PC-3 (cell line): ENCODE results near the gene ARID5B. TPM values are rescaled to one million over a fixed set of nuclear protein-coding genes. Genes with fewer than 3 reads are reported as not detected.

ENCODE experiments used
- ATAC-seq: fragments of 200-7000 bp; cut with Tn5 transposase; 2 replicates; pipeline ENCODE4 v1.9.1; 2020; ENCODE audit warnings: mild to moderate bottlenecking, moderate library complexity
- BruUV-seq: library from RNA; stranded (reverse); fragments of 400-500 nt; replicated peaks from 2 replicates; lab custom pipeline; 2021; lab: Mats Ljungman, UMichigan
- CTCF ChIA-PET: fragments of 300-600 bp; sonication (Branson Sonifier 250); formaldehyde crosslinking; loops from one replicate; lab custom pipeline; 2022; ENCODE audit warnings: antibody characterized with exemption; lab: Charles Lee
- POLR2A ChIA-PET: fragments of 300-600 bp; sonication (Branson Sonifier 250); formaldehyde crosslinking; loops from one replicate; lab custom pipeline; 2022; ENCODE audit warnings: antibody characterized with exemption; ENCODE audit not compliant: unreplicated experiment; lab: Charles Lee
- DNase-seq: peaks from one replicate; pipeline ENCODE4 v3.0.0-alpha.2; 2015
- H2AFZ ChIP-seq: fragments of 300-600 bp; sonication (generic); 2 replicates; pipeline ENCODE4 v1.6.0; 2016; ENCODE audit warnings: antibody characterized with exemption, low read length
- H3F3A ChIP-seq: fragments of 300-600 bp; sonication (generic); one replicate; pipeline ENCODE4 v1.6.0; 2017; ENCODE audit warnings: antibody characterized with exemption, low read length, control low read depth, mild to moderate bottlenecking; ENCODE audit not compliant: unreplicated experiment
- H3K27ac ChIP-seq: fragments of 300-600 bp; sonication (generic); 2 replicates; pipeline ENCODE4 v1.5.1; 2016; ENCODE audit warnings: mild to moderate bottlenecking, low read length
- H3K27me3 ChIP-seq: fragments of 300-600 bp; sonication (generic); 2 replicates; pipeline ENCODE4 v1.6.1; 2016; ENCODE audit warnings: low read length, mixed read lengths
- H3K36me3 ChIP-seq: fragments of 300-600 bp; sonication (generic); 2 replicates; pipeline ENCODE4 v1.6.1; 2016; ENCODE audit warnings: low read depth, mixed run types, low read length, mixed read lengths
- H3K4me1 ChIP-seq: fragments of 300-600 bp; sonication (generic); 2 replicates; pipeline ENCODE4 v1.5.1; 2016; ENCODE audit warnings: low read length; ENCODE audit not compliant: insufficient read depth
- H3K4me2 ChIP-seq: fragments of 300-600 bp; sonication (generic); 2 replicates; pipeline ENCODE4 v1.6.0; 2016; ENCODE audit warnings: low read length
- H3K4me3 ChIP-seq: fragments of 300-600 bp; sonication (generic); 2 replicates; pipeline ENCODE4 v1.5.1; 2016; ENCODE audit warnings: mild to moderate bottlenecking, low read length, mixed read lengths
- H3K79me2 ChIP-seq: fragments of 300-600 bp; sonication (generic); 2 replicates; pipeline ENCODE4 v1.6.1; 2017; ENCODE audit warnings: low read length, mixed read lengths
- H3K9ac ChIP-seq: fragments of 300-600 bp; sonication (generic); 2 replicates; pipeline ENCODE4 v1.6.0; 2016; ENCODE audit warnings: mild to moderate bottlenecking, low read length
- H3K9me2 ChIP-seq: fragments of 300-600 bp; sonication (generic); replicated peaks from 2 replicates; pipeline ENCODE4 v1.6.1; 2016; ENCODE audit warnings: mixed run types, low read length, mixed read lengths
- H3K9me3 ChIP-seq: fragments of 300-600 bp; sonication (generic); 2 replicates; pipeline ENCODE4 v1.6.1; 2016; ENCODE audit warnings: low read length, mixed read lengths
- H4K20me1 ChIP-seq: fragments of 300-600 bp; sonication (generic); 2 replicates; pipeline ENCODE4 v1.6.1; 2016; ENCODE audit warnings: low read length, mixed read lengths
- EZH2 ChIP-seq: fragments of 300-600 bp; sonication (generic); IDR thresholded peaks from one replicate; pipeline ENCODE4 v1.6.1; 2017; ENCODE audit warnings: antibody characterized with exemption, mild to moderate bottlenecking, low read length; ENCODE audit not compliant: unreplicated experiment
- EZH2phosphoT487 ChIP-seq: fragments of 300-600 bp; sonication (generic); IDR thresholded peaks from 2 replicates; pipeline ENCODE4 v1.6.1; 2018; ENCODE audit warnings: mild to moderate bottlenecking, antibody characterized with exemption, low read length, borderline replicate concordance
- intact Hi-C: fragments of 100-400 bp; cut with micrococcal nuclease; formaldehyde crosslinking; loops from 2 replicates; pipeline ENCODE4 v1.9.0; 2023
- total RNA-seq: library from RNA; depleted of rRNA; stranded (reverse); fragments of >200 nt; gene quantifications from 2 replicates; pipeline ENCODE4 v1.2.3, GENCODE V29; 2014
- TF ChIP-seq, protein P1 (sequence below): fragments of 300-600 bp; sonication (generic); conservative IDR thresholded peaks from 2 replicates; pipeline ENCODE4 v1.5.1; 2017; ENCODE audit warnings: antibody characterized with exemption, low read depth, mild to moderate bottlenecking, low read length

ARID5B gene
- total RNA-seq, 1 experiment from 2014 or later = 26.4 TPM

DNA sequence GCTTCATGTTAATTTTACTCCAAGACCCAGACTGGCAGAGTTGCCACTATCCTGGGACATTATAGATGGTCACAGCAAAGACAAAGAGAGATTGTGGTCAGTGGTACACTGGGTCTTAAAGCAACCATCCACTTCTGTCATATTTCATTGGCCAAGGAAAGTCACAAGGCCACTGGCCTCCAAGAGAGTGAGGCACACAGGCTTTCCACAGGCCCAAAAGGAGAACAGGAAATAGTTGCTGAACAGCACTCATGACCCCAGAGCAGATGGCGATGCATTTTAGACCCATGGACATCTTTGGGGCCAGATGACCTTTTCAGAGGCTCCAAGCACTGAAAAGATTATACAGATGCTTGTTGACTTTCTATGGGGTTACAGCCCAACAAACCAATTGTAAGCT is 97.4 kb downstream of the ARID5B start:
- DNase-seq (no peak), ATAC-seq (no peak)
- H3K9me3 ChIP-seq = no peaks in the 10 kb centered on the region
- ChIA-PET POLR2A (no interaction called here), CTCF (interaction anchor here (0.5 kb wide), 1 partner anchor 266 kb away, joined by 5 read pairs; no protein-coding TSS in a partner anchor)
- no peaks in the 10 kb centered on the region for H3F3A ChIP-seq
- no peak overlapping the region for H3K9ac ChIP-seq
- H3K27ac ChIP-seq = no peak overlapping the region
- no peak overlapping the region for H3K4me2 ChIP-seq
- no TSS peak for BruUV-seq
- no peaks in the 10 kb centered on the region for H3K79me2 ChIP-seq
- intact Hi-C loops = no loop called here
- H3K4me1 ChIP-seq = no peaks in the 10 kb centered on the region
- H2AFZ ChIP-seq = no peak overlapping the region
- no peak overlapping the region for H3K4me3 ChIP-seq
- no peaks in the 10 kb centered on the region for H4K20me1 ChIP-seq
- no peaks in the 10 kb centered on the region for H3K9me2 ChIP-seq
- H3K36me3 ChIP-seq = no peaks in the 10 kb centered on the region
- TF ChIP-seq, protein P1, sequence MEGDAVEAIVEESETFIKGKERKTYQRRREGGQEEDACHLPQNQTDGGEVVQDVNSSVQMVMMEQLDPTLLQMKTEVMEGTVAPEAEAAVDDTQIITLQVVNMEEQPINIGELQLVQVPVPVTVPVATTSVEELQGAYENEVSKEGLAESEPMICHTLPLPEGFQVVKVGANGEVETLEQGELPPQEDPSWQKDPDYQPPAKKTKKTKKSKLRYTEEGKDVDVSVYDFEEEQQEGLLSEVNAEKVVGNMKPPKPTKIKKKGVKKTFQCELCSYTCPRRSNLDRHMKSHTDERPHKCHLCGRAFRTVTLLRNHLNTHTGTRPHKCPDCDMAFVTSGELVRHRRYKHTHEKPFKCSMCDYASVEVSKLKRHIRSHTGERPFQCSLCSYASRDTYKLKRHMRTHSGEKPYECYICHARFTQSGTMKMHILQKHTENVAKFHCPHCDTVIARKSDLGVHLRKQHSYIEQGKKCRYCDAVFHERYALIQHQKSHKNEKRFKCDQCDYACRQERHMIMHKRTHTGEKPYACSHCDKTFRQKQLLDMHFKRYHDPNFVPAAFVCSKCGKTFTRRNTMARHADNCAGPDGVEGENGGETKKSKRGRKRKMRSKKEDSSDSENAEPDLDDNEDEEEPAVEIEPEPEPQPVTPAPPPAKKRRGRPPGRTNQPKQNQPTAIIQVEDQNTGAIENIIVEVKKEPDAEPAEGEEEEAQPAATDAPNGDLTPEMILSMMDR = no peak
- no peak for TF ChIP-seq EZH2
- no peak for TF ChIP-seq EZH2phosphoT487
- no peaks in the 10 kb centered on the region for H3K27me3 ChIP-seq

DNA sequence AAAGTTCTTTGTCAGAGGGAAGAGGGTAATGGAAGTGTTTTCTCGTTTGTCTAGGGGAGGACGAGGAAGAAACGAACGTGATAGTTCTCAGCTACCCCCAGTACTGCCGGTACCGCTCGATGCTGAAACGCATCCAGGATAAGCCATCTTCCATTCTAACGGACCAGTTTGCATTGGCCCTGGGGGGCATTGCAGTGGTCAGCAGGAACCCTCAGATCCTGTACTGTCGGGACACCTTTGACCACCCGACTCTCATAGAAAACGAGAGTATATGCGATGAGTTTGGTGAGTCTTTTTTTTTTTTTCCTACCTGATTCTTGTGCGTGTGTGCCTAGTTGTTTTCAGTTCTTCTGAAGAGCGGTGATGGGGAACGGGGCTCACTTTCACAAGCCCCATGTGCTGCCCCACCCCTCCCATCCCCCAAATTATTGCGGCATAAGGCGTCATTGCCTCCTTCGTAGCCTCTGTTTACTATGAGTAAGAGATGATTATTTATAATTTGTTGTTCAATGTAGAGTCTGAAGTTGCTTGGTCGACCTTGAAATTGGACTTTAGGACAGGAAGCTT is 98.6 kb downstream of the ARID5B start:
- Histone ChIP-seq H3K9me3 (no peaks in the 10 kb centered on the region), H2AFZ (no peak overlapping the region), H3K27me3 (no peaks in the 10 kb centered on the region), H3F3A (no peaks in the 10 kb centered on the region), H4K20me1 (no peaks in the 10 kb centered on the region), H3K36me3 (no peaks in the 10 kb centered on the region), H3K27ac (no peak overlapping the region), H3K4me1 (no peaks in the 10 kb centered on the region), H3K4me2 (no peak overlapping the region), H3K9me2 (no peaks in the 10 kb centered on the region), H3K79me2 (no peaks in the 10 kb centered on the region), H3K4me3 (no peak overlapping the region), H3K9ac (no peak overlapping the region)
- DNase-seq (no peak), ATAC-seq (no peak)
- intact Hi-C loops = no loop called here
- BruUV-seq = no TSS peak
- TF ChIP-seq EZH2phosphoT487 (no peak), EZH2 (no peak)
- TF ChIP-seq, protein P1 = no peak
- ChIA-PET CTCF (no interaction called here), POLR2A (no interaction called here)

DNA sequence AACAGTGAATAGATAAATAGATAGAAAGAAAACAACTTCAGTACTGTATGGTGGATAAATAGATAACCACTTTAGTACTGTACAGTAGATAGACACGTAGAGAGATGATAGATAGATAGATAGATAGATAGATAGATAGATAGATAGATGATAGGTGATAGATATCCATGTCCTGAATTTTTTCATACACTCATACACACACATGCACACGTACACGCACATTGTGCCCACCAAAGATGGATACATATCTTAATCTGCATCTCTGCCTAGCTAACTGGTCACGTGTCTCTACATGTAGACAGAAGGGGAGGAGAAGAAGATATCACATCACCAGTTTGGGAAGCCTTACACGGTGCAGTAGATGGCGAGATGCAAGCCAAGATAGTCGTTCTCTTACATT is 99.2 kb downstream of the ARID5B start:
- Histone ChIP-seq H3F3A (no peaks in the 10 kb centered on the region), H3K27ac (no peak overlapping the region), H3K27me3 (no peaks in the 10 kb centered on the region), H3K36me3 (no peaks in the 10 kb centered on the region), H3K9ac (no peak overlapping the region), H2AFZ (no peak overlapping the region), H3K4me3 (no peak overlapping the region), H3K4me2 (no peak overlapping the region), H3K9me2 (no peaks in the 10 kb centered on the region), H3K79me2 (no peaks in the 10 kb centered on the region), H3K9me3 (no peaks in the 10 kb centered on the region), H3K4me1 (no peaks in the 10 kb centered on the region), H4K20me1 (no peaks in the 10 kb centered on the region)
- DNase-seq = no peak
- no TSS peak for BruUV-seq
- CTCF ChIA-PET = no interaction called here
- intact Hi-C loops = no loop called here
- POLR2A ChIA-PET = no interaction called here
- TF ChIP-seq, protein P1 = no peak
- TF ChIP-seq EZH2phosphoT487 = no peak
- no peak for TF ChIP-seq EZH2
- ATAC-seq = no peak
